Cardiac fibroblast (primary cell): Measurements from ENCODE around the gene SLC38A4.

Experiments used
- DNase-seq, 2 donors: peaks; one replicate each; pipeline versions ENCODE4 v3.0.0 to v3.0.0-alpha.2; 2010; ENCODE audit warnings: low read depth in 2 of 2
- H3K4me3 ChIP-seq, 2 donors: replicated peaks in 1 of 2; 1 replicate in 1 of 2; 2 replicates in 1 of 2; pipeline ENCODE4 v1.5.1; 2011; ENCODE audit warnings: low read depth in 2 of 2, low read length in 2 of 2, mild to moderate bottlenecking in 2 of 2, moderate library complexity in 1 of 2
- CTCF ChIP-seq: IDR thresholded peaks from one replicate; pipeline ENCODE4 v1.5.1; 2011; ENCODE audit warnings: low read depth, mild to moderate bottlenecking, low read length, inconsistent platforms

Gene SLC38A4

GRCh38 chr12:46783871-46784270, 41.9 kb downstream of the SLC38A4 start:
- no peak for DNase-seq
- no peak overlapping the region for H3K4me3 ChIP-seq
- no peak for TF ChIP-seq CTCF

GRCh38 chr12:46779879-46780278, 45.9 kb downstream of the SLC38A4 start:
- TF ChIP-seq CTCF: no peak
- DNase-seq: no peak
- H3K4me3 ChIP-seq: no peak overlapping the region

GRCh38 chr12:46779063-46779462, 46.7 kb downstream of the SLC38A4 start:
- no peak overlapping the region for H3K4me3 ChIP-seq
- TF ChIP-seq CTCF: no peak
- no peak for DNase-seq

GRCh38 chr12:46778415-46778814, 47.4 kb downstream of the SLC38A4 start:
- no peak for DNase-seq
- no peak for TF ChIP-seq CTCF
- no peak overlapping the region for H3K4me3 ChIP-seq

- no peak for DNase-seq
- TF ChIP-seq CTCF: no peak
- no peak overlapping the region for H3K4me3 ChIP-seq
Observed at GRCh38 chr12:46777587-46777986, 48.2 kb downstream of the SLC38A4 start.

GRCh38 chr12:46775796-46776195, 50.0 kb downstream of the SLC38A4 start:
- no peak for DNase-seq

More at GRCh38 chr12:46775796-46776195, 50.0 kb downstream of the SLC38A4 start:
- no peak overlapping the region for H3K4me3 ChIP-seq
- no peak for TF ChIP-seq CTCF
